HUES48 (cell line): ENCODE results near the gene KDM4C.
"Not testable (repeated sequence)": the region's sequence is repeated elsewhere in the genome, so short reads cannot be mapped to it uniquely, and the experiment has no call there.

Experiments
- H3K27ac ChIP-seq: one replicate; pipeline ENCODE4 v1.7.0; 2013; ENCODE audit warnings: low read depth, low read length, inconsistent platforms
- H3K27me3 ChIP-seq: 2 replicates; pipeline ENCODE4 v1.6.1; 2013; ENCODE audit warnings: mild to moderate bottlenecking, low read length; ENCODE audit not compliant: control insufficient read depth, insufficient read depth
- H3K36me3 ChIP-seq: 2 replicates; pipeline ENCODE4 v1.6.1; 2013; ENCODE audit warnings: low read length; ENCODE audit not compliant: control insufficient read depth, insufficient read depth
- H3K4me1 ChIP-seq: 2 replicates; pipeline ENCODE4 v1.6.1; 2013; ENCODE audit warnings: mild to moderate bottlenecking, low read length; ENCODE audit not compliant: control insufficient read depth, insufficient read depth
- H3K4me3 ChIP-seq: 2 replicates; pipeline ENCODE4 v1.5.1; 2013; ENCODE audit warnings: mild to moderate bottlenecking, low read depth, low read length
- H3K9ac ChIP-seq: 2 replicates; pipeline ENCODE4 v1.6.1; 2013; ENCODE audit warnings: mild to moderate bottlenecking, low read depth, low read length, moderate library complexity
- H3K9me3 ChIP-seq: 2 replicates; pipeline ENCODE4 v1.6.1; 2013; ENCODE audit warnings: low read length; ENCODE audit not compliant: control insufficient read depth, insufficient read depth

Gene KDM4C

GRCh38 chr9:6764011-6764410 lies 6.2 kb downstream of the KDM4C start:
- no peaks in the 10 kb centered on the region for H3K9me3 ChIP-seq
- H3K4me1 ChIP-seq, result peaks cover 35% of the 10 kb centered on the region
- H3K27ac ChIP-seq, result no peak overlapping the region
- no peaks in the 10 kb centered on the region for H3K36me3 ChIP-seq
- no peaks in the 10 kb centered on the region for H3K27me3 ChIP-seq
- H3K9ac ChIP-seq, result no peak overlapping the region
- H3K4me3 ChIP-seq, result no peak overlapping the region

DNA sequence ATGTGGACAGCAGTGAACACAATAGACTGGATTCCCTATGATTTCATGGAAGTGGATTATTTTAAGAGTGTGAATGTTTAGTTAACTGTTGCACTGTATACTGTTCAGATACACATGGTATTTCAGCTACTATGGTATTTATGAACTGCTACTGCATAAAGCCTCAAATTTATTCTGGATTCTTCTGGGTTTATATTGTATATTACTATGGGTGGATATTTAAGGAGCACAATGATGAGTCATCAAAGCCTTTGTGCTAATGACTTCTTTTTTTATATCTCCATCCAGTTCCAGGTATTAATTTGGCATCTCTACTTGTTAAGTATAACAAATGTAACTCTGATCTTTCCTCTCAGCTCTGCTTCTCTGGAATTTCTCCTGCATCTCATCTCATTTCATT lies 6.8 kb downstream of the KDM4C start:
- Histone ChIP-seq H3K36me3 (no peaks in the 10 kb centered on the region), H3K4me1 (peaks cover 35% of the 10 kb centered on the region), H3K27ac (peak overlapping the region; percentile 23), H3K27me3 (no peaks in the 10 kb centered on the region), H3K4me3 (no peak overlapping the region), H3K9ac (no peak overlapping the region), H3K9me3 (no peaks in the 10 kb centered on the region)

DNA sequence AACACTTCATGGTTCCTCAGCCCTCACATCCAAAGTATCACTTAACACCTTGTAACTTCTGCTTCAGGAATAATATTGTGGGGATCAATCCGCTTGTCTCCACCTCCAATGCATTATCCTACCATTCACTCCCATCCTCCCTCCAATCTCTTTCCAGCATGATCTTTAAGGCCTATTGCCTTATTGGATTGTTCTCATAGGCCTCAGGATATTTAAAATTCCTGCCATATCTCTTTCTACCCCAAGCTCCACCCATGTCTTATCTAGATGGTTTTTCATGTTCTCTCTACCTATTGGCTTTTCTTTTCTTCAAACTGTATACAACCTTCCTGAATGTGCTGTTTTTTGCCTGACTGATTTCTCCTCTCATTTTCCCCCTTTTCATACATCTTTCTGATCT lies 7.2 kb downstream of the KDM4C start:
- Histone ChIP-seq H3K36me3 (no peaks in the 10 kb centered on the region), H3K4me3 (no peak overlapping the region), H3K27ac (peak overlapping the region; percentile 23), H3K4me1 (peaks cover 35% of the 10 kb centered on the region), H3K9me3 (no peaks in the 10 kb centered on the region), H3K9ac (no peak overlapping the region), H3K27me3 (no peaks in the 10 kb centered on the region)

- H3K27me3 ChIP-seq, result no peaks in the 10 kb centered on the region
- H3K9me3 ChIP-seq, result no peaks in the 10 kb centered on the region
Observed at GRCh38 chr9:6765396-6765795, 7.6 kb downstream of the KDM4C start.

DNA sequence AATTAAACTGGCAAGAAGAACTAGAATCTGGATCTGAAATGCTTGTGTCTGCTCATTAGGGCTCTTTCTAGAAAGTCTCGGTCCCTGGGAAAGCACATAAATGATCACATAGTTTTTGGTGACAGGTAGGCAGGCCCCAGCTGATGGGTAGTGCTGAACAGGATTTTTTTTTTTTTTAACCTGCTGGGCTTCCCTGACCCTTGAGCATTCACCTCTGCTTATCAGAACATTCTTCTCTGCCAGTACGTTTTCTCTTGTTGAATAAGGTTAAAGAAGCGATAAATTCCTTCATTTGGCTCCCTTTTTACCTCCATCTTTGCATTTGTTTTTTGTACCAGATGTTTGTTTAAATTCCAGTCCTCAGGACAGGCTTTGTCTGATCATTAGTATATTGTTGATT lies 8.8 kb downstream of the KDM4C start:
- Histone ChIP-seq H3K36me3 (no peaks in the 10 kb centered on the region), H3K27ac (peak overlapping the region; percentile 42), H3K9ac (no peak overlapping the region), H3K27me3 (no peaks in the 10 kb centered on the region), H3K9me3 (no peaks in the 10 kb centered on the region), H3K4me3 (no peak overlapping the region), H3K4me1 (peaks cover 36% of the 10 kb centered on the region)

More at GRCh38 chr9:6765396-6765795, 7.6 kb downstream of the KDM4C start:
- H3K27ac ChIP-seq, result peak overlapping the region; percentile 23
- H3K36me3 ChIP-seq, result no peaks in the 10 kb centered on the region
- peak overlapping the region; percentile 41 for H3K4me3 ChIP-seq
- peaks cover 35% of the 10 kb centered on the region for H3K4me1 ChIP-seq
- H3K9ac ChIP-seq, result no peak overlapping the region

- not testable (repeated sequence) for H3K4me3 ChIP-seq, H3K9me3 ChIP-seq, H3K27me3 ChIP-seq, H3K27ac ChIP-seq, H3K9ac ChIP-seq, H3K36me3 ChIP-seq
- peaks cover 32% of the 10 kb centered on the region for H3K4me1 ChIP-seq
Observed at GRCh38 chr9:6768587-6768986, 10.8 kb downstream of the KDM4C start.

- peak overlapping the region; percentile 77 for H3K27ac ChIP-seq
- no peaks in the 10 kb centered on the region for H3K36me3 ChIP-seq
- peaks cover 15% of the 10 kb centered on the region for H3K4me1 ChIP-seq
- no peaks in the 10 kb centered on the region for H3K27me3 ChIP-seq
- no peak overlapping the region for H3K9ac ChIP-seq
- H3K9me3 ChIP-seq, result no peaks in the 10 kb centered on the region
- no peak overlapping the region for H3K4me3 ChIP-seq
Observed at GRCh38 chr9:6771722-6772121, 13.9 kb downstream of the KDM4C start.

- peak overlapping the region; percentile 88 for H3K27ac ChIP-seq
Observed at GRCh38 chr9:6777213-6777902, 19.6 kb downstream of the KDM4C start.

DNA sequence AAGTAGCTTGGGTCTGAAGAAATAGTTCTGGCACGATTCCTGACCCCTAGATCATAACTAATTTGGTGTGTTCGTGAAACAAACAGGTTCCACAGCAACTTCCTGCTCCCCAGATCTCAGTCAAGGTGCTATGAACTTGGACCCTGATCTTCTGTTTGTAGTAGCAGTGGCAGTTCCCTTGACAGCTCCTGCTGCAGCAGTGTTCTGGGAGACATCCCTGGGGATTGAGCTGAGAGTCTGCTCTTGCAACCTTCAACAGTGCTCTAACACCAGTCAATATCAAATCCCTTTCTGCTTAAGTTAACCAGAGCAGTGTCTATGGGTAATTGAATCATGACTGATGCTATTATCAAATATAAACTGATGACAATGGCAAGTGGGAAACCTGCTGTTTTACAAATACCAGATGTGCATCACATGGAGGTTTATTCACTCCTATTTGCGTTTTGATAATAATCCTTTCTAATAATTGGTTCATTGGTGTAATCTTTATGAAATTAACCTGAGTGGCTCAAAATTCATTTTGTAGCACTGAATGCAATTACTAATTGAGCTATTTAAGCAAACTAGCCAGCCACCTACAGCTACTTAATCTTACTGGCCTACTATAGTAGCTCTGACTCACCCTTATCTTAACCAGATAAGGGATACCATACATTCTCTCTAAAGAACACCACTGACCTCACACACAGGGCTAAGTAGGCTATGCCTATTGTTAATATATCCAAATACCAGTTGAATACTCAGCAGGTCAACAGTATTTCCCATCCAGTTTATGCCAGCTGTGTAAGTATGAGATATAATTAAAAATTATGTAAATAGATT lies 21.9 kb downstream of the KDM4C start:
- no peak overlapping the region for H3K9ac ChIP-seq
- no peaks in the 10 kb centered on the region for H3K9me3 ChIP-seq
- no peak overlapping the region for H3K4me3 ChIP-seq
- H3K27ac ChIP-seq, result peak overlapping the region; percentile 82
- H3K36me3 ChIP-seq, result no peaks in the 10 kb centered on the region
- peaks cover 41% of the 10 kb centered on the region for H3K4me1 ChIP-seq
- no peaks in the 10 kb centered on the region for H3K27me3 ChIP-seq

More at GRCh38 chr9:6777213-6777902, 19.6 kb downstream of the KDM4C start:
- Histone ChIP-seq H3K27me3 (no peaks in the 10 kb centered on the region), H3K4me1 (peaks cover 35% of the 10 kb centered on the region), H3K4me3 (peak overlapping the region; percentile 10; the same call in 1 of the 2 replicates), H3K9me3 (no peaks in the 10 kb centered on the region), H3K9ac (0 out of 2 replicates have a peak overlapping the region, but pooled peaks have one; percentile 16), H3K36me3 (no peaks in the 10 kb centered on the region)

DNA sequence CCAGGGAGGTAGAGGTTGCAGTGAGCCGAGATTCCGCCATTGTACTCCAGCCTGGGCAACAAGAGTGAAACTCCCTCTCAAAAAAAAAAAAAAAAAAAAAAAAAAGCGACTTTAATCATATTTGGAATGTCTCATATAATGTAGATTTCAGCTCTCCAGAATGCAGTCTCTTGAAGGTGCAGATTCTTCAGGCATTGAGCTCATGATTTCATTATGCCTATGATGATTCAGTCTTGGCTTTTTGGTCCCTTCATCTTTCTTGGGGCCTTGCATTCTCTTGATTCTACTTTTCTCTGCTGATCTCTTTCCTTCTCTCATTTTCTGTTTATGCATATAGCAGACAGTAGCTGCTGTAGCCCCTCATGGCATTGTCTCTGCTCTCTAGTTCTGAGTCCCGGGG lies 22.9 kb downstream of the KDM4C start:
- no peaks in the 10 kb centered on the region for H3K9me3 ChIP-seq
- no peak overlapping the region for H3K9ac ChIP-seq
- H3K4me1 ChIP-seq, result peaks cover 40% of the 10 kb centered on the region
- no peak overlapping the region for H3K4me3 ChIP-seq
- no peak overlapping the region for H3K27ac ChIP-seq
- no peaks in the 10 kb centered on the region for H3K27me3 ChIP-seq
- no peaks in the 10 kb centered on the region for H3K36me3 ChIP-seq

- peaks cover 37% of the 10 kb centered on the region for H3K4me1 ChIP-seq
Observed at GRCh38 chr9:6781476-6781875, 23.7 kb downstream of the KDM4C start.

More at GRCh38 chr9:6781476-6781875, 23.7 kb downstream of the KDM4C start:
- no peak overlapping the region for H3K4me3 ChIP-seq
- no peaks in the 10 kb centered on the region for H3K27me3 ChIP-seq
- no peak overlapping the region for H3K27ac ChIP-seq
- H3K36me3 ChIP-seq, result no peaks in the 10 kb centered on the region
- no peaks in the 10 kb centered on the region for H3K9me3 ChIP-seq
- H3K9ac ChIP-seq, result no peak overlapping the region
